Measurements from ENCODE around the gene DHX36. TPM values are rescaled to one million over a fixed set of nuclear protein-coding genes. Genes with fewer than 3 reads are reported as not detected.

The DHX36 gene
- total RNA-seq, 1 experiment from 2014 or later = 121 TPM

GRCh38 chr3:154364849-154365248 is 40.6 kb upstream of the DHX36 start:
- no TSS peak for BruUV-seq (replicated peaks)
- ChIA-PET POLR2A (ENCODE audit: low non-redundant PET) (no interaction called here), CTCF (no interaction called here)
- Histone ChIP-seq H3K9me3 (ENCODE audit: low read depth, low read length, poor library complexity, severe bottlenecking) (no peaks in the 10 kb centered on the region), H3K4me1 (ENCODE audit: insufficient read depth, low read length, poor library complexity, severe bottlenecking) (no peaks in the 10 kb centered on the region), H3K36me3 (ENCODE audit: insufficient read depth, low read length, poor library complexity, severe bottlenecking) (no peaks in the 10 kb centered on the region), H3K4me3 (ENCODE audit: low read depth, low read length, poor library complexity, severe bottlenecking) (no peak overlapping the region), H3K27ac (ENCODE audit: low read depth, low read length, poor library complexity, severe bottlenecking) (no peak overlapping the region), H3K27me3 (replicated peaks; ENCODE audit: insufficient read depth, low read depth, low read length, poor library complexity) (peaks cover 5% of the 10 kb centered on the region)
- intact Hi-C loops (cut with micrococcal nuclease; ENCODE audit: unreplicated experiment) = no loop called here
- no peak for DNase-seq (ENCODE audit: low spot score)
- no peak for TF ChIP-seq CTCF (conservative IDR thresholded peaks at IDR 0.05; ENCODE audit: low read depth, low read length)
- no peak for TF ChIP-seq EZH2 (IDR thresholded peaks at IDR 0.05; ENCODE audit: borderline replicate concordance, low read depth, low read length, poor library complexity, severe bottlenecking)

GRCh38 chr3:154361099-154361498 is 36.8 kb upstream of the DHX36 start:
- Histone ChIP-seq H3K27ac (ENCODE audit: low read depth, low read length, poor library complexity, severe bottlenecking) (no peak overlapping the region), H3K9me3 (ENCODE audit: low read depth, low read length, poor library complexity, severe bottlenecking) (no peaks in the 10 kb centered on the region), H3K36me3 (ENCODE audit: insufficient read depth, low read length, poor library complexity, severe bottlenecking) (no peaks in the 10 kb centered on the region), H3K27me3 (replicated peaks; ENCODE audit: insufficient read depth, low read depth, low read length, poor library complexity) (peaks cover 5% of the 10 kb centered on the region), H3K4me1 (ENCODE audit: insufficient read depth, low read length, poor library complexity, severe bottlenecking) (no peaks in the 10 kb centered on the region), H3K4me3 (ENCODE audit: low read depth, low read length, poor library complexity, severe bottlenecking) (no peak overlapping the region)
- BruUV-seq (replicated peaks) = no TSS peak
- ChIA-PET POLR2A (ENCODE audit: low non-redundant PET) (no interaction called here), CTCF (no interaction called here)
- TF ChIP-seq CTCF (conservative IDR thresholded peaks at IDR 0.05; ENCODE audit: low read depth, low read length) = no peak
- no peak for TF ChIP-seq EZH2 (IDR thresholded peaks at IDR 0.05; ENCODE audit: borderline replicate concordance, low read depth, low read length, poor library complexity, severe bottlenecking)
- DNase-seq (ENCODE audit: low spot score) = no peak
- intact Hi-C loops (cut with micrococcal nuclease; ENCODE audit: unreplicated experiment) = no loop called here

- BruUV-seq (replicated peaks) = no TSS peak
- H3K4me1 ChIP-seq (ENCODE audit: insufficient read depth, low read length, poor library complexity, severe bottlenecking) = no peaks in the 10 kb centered on the region
- no peak overlapping the region for H3K4me3 ChIP-seq (ENCODE audit: low read depth, low read length, poor library complexity, severe bottlenecking)
- intact Hi-C loops (cut with micrococcal nuclease; ENCODE audit: unreplicated experiment) = no loop called here
- peaks cover 10% of the 10 kb centered on the region for H3K27me3 ChIP-seq (replicated peaks; ENCODE audit: insufficient read depth, low read depth, low read length, poor library complexity)
- no peak for DNase-seq (ENCODE audit: low spot score)
- no peak for TF ChIP-seq CTCF (conservative IDR thresholded peaks at IDR 0.05; ENCODE audit: low read depth, low read length)
- no peak for TF ChIP-seq EZH2 (IDR thresholded peaks at IDR 0.05; ENCODE audit: borderline replicate concordance, low read depth, low read length, poor library complexity, severe bottlenecking)
- H3K9me3 ChIP-seq (ENCODE audit: low read depth, low read length, poor library complexity, severe bottlenecking) = no peaks in the 10 kb centered on the region
- H3K27ac ChIP-seq (ENCODE audit: low read depth, low read length, poor library complexity, severe bottlenecking) = no peak overlapping the region
- CTCF ChIA-PET = no interaction called here
- H3K36me3 ChIP-seq (ENCODE audit: insufficient read depth, low read length, poor library complexity, severe bottlenecking) = no peaks in the 10 kb centered on the region
- POLR2A ChIA-PET (ENCODE audit: low non-redundant PET) = no interaction called here
These were observed 31.7 kb upstream of the DHX36 start for GRCh38 chr3:154356009-154356408.
